Stimulated activated CD8-positive, alpha-beta memory T cell treated with anti-CD3 and anti-CD28 coated beads, Interleukin-2, amount 100 ng/mL, for 48 hours (primary cell): Measurements from ENCODE around the gene NGEF.

Experiments used
- DNase-seq, 2 donors: peaks; one replicate each; pipeline ENCODE4 v3.0.0-alpha.2; 2020; ENCODE audit warnings: low read depth in 2 of 2

NGEF gene

DNA sequence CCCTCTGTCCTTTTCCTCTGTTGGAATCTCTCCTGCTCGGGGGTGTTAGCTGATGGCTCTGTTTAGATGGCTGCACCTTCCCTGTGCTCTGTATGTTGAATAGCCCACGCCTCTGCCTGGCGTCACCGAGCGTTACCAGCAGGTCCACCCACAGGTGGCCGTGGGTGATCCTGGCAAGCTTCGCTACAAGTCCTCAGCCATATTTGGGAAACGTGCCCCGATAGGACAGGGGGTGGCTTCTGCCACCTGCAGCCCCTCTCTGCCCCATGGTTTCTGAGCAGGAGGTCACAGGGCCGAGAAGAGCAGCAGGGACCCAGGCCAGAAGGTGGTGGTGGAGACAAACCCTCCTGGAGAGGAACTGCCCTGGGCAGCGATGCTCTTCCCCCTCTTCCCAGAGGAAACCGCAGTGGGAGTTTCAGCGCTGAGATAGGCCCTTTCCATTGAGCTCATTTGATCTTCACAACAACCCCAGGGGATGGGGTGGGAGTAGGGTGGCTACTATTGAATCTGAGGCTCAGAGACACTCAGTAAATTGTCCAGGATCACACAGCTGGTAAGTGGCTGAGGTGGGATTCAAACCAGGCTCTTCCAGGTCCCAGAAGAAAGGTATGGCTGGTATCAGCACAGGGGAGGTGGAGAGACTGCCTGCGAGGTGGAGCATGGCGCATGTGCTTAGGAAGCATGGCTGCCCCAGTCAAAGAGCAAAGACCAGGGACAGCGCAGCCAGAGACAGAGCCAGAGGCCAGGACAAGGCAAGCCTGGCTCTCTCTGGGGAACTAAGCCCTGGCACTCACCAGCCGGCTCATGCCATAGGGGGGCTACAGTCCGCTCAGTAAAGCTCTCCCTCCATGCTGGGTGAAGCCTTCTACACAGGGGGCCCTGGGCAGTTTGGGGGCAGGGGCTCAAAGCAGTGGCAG lies 15.0 kb downstream of the NGEF start:
- no peak for DNase-seq

DNA sequence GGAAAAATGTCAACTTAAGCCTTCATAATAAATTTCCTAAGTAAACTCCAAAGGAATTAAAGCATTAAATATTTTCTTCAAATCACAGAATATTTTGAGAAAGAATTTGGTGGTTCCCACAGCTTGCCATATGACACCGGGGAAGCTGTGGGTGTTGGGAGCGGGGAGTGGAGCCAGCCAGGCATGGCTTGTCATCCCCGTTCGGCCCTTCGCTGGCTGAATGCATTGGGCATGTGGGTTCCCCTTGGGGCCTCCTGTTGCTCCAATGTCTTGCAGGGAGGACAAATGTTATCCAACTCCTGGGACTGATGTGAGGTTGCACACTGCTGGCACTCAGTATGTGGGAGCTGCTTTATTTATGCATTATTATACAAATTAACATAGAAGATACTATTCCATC lies 18.6 kb downstream of the NGEF start:
- DNase-seq = no peak

DNA sequence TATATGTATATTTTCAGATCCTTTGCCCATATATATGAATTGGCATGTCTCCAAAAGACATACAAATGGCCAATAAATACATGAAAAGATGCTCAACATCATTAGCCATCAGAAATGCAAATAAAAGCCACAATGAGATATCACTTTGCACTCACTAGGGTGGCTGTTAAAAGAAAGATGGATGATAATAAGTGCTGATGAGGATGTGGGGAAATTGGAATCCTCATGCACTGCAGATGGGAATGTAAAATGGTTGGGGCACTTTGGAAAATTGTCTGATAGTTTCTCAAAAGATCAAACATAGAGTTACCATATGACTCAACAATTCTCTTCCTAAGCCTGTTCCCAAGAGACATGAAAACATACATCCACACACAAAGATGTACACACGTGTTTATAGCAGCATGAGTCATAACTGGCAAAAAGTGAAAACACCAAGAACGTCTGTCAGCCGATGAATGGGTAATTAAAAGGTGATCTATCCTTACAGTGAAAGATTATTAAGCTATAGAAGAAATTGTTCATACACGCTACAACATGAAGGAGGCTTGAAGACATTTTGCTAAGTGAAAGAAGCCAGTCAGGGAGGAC lies 19.7 kb downstream of the NGEF start:
- DNase-seq = no peak

DNA sequence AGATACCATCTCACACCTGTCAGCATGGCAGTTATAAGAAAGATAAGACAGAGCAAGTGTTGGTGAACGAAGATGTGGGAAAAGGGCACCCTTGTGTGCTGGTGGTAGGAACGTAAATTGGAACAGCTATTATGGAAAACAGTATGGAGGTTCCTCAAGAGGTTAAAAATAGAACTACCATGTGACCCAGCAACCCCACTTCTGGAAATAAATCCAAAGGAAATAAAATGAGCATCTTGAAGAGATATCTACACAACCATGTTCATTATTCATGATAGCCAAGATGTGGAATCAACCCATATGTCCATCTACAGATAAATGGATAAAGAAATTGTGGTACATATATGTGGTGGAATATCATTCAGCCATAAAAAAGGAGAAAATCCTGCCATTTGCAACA lies 26.9 kb downstream of the NGEF start:
- no peak for DNase-seq

DNA sequence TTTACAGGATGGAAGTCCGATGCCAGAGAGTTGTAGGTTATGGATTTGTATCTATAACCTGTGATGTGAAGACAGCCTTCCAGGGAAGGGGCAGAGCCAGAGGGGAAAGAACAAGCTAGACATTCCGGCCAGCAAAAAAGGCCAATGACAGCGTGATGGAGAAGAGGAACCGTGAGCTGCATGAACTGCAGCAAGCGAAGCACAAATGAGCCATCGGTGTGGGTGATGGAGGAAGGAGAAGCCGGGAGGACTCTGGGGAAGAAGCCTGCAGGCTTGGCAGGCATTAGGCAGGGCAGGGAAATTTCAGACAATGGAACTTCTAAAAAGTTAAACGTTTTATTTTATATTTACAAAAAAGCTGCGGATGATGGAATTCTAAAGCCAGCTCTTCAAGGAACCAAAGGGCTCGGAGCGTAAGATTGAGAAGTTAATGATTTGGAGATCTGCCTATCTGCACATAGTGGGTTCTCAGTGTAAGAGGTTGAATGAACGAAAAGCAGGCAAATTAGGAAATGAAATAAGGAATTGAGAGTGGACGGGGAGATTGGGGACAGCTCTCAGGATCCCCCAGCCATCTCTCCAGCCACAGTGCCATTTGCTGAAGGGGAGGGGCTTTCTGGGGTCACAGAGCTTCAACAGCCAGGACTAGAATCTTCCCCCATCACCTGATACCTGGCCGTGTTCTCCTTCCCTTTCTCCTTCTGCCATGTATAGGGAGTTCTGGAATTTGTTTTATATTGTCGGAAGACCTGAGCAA lies 28.4 kb downstream of the NGEF start:
- no peak for DNase-seq

DNA sequence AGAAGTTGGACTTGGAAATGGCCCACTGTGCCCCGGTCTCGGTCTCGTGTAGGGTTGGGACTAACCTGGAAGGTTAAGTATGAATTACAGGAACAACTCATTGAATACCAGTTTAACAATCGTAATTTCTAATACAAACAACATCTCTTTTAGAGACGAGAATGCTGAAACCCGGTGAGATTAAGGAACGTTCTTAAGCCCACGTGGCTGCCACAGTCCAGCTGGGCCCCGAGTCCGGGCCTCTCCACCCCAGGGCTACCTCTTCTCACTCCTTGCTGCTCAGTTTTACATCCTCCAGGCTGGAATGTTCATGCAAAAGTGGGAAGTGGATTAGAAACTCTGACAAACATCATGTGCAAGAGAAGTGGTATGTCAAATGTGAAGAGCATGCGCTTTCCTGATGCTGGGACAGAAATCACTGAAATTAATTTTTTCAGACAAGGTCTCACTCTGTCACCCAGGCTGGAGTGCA lies 29.4 kb downstream of the NGEF start:
- no peak for DNase-seq

DNA sequence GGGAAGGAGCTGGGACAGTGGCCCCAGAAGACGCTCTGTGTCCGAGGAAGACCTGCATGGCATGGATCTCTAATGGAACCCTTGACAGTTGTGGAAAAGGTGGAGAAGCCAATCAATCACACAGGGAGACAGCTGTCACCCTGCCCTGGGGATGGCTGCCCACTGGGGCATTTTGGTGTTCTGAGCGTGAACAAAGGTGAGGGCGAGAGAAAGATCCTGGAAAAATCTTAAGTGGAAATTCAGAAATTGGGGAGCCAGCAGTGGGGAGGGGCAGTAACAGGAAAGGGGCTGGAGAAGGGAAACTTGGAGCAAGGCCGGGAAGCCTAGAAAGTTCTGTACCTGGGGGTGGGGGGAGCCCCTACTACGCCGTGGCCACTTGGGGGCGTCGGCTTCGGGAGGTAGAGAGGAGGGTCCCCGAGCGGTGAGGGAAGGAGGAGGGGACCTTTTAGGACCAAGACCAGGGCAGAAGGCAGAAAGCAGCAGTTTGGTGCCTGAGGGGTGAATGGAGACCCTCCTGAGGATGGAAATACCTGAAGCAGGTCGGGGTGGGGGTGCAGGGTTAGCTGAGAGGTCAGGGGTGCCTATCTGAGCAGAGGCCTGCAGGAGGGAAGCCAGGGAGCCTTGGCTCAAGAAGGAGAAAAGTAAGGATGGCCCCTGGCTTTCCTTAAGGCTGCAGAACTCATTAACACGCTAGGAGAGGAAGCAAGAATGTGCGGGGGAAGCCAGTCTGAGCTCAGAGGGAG lies 30.0 kb downstream of the NGEF start:
- no peak for DNase-seq

DNA sequence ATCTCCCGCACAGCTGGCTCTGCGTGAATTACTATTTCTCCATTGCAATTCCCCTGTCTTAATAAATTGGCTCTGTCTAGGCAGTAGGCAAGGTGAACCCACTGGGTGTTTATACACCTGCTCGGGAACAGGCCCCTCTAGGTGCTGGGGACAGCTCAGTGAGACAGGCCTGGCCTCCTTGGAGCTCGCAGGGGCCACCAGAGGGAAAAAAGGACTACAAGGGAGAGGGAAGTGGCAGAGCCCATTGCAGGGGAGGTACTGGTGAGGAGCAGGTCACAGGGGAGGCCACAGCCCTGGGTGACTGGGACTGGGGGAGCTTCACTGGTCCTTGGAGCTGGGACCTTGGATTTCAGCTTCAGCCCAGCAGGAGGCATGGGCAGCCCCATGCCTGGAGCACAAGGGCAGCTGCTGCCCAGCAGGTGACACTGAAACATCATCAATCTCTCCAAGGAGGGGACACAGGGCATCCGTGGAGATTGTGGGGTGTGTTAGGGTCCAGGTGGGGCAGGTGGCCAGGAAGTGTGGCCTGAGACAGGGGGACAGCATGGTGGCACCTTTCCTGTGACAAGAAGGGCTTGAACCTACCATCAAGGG lies 31.2 kb downstream of the NGEF start:
- DNase-seq = no peak

DNA sequence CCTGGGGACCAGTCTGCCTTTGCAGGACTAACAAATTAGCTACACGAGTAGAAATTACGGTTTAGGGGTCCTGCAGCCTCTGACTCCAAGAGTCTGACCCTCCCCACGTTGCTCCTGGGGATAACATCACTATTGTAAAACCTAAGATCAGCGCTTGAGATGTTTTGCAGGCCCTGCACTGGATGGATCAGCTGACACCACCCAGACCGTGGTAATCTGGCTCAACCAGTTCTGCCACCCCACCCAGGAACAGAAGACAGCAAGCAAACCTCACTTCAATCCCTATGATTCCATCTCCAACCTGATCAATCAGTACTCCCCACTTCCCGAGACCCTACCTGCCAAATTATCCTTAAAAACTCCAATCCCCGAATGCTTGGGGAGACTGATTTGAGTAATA lies 31.7 kb downstream of the NGEF start:
- no peak for DNase-seq

DNA sequence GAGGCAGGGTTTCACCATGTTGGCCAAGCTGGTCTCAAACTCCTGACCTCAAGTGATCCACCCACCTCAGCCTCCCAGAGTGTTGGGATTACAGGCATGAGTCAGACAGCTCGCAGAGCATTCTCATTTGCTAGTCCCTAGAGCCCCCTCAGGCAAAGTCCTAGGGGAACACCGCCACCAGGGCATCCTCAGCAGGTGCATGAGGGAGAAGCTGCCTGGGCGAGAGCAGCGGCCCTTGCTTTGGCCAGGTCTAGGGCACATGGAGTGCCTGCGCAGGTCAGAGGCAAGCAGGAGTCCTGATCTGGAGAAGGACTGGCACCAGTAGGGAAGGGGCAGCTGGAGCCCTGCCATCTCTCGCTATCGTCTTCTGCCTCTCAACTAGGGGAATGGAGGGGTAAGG lies 32.4 kb downstream of the NGEF start:
- DNase-seq = no peak

DNA sequence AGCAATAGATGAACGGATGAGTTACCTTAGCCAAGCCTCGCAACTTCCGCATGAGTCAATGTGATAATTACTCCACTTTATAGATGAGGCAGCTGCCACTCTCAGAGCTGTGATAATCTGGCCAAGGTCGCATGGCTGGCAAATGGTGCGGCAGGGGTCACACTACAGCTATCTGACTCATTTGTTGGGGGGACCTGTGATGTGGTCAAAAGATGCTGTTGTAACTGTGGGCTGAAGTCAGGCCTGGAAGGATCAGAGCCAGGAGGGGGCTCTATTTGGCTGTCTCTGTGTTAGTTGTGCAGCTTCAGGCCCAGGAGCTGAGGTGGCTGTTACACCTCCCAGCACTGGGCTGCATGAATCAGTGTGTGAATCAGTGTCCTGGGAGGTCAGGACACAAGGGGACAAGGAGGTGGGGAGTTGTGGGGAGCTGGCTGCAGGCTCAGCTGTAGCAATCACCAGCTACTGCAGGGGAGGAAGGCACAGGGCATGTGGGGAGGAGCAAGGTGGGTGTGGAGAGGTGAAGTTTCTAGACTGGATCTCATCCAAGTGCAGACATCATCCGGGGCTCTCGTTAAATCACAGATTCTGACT lies 33.1 kb downstream of the NGEF start:
- DNase-seq = no peak

DNA sequence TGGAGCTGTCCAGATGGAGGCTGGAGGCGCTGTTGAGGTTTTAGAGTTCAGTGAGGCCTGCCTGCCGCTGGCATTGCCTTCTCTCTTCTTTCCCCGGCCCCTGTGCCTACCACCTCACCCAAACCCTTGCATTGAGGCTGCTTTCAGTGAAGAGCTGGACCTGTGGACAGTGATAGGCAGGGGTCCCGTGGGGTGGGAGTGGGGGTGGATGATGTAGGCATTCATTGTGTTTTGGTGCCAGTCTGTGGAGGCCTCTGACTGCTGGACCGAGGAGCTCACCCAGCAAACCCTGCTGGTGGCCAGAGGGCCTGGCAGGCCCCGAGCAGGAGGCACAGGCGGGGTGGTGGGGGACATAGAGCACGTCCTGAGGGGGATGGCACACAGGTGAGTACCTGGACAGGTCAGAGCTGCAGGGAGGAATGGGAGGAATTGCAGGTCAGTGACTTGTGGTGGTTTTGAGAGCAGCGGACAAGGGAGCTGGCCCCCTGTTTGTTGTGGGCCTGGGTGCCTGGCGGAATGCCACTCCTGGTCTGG lies 35.6 kb downstream of the NGEF start:
- DNase-seq = no peak

DNA sequence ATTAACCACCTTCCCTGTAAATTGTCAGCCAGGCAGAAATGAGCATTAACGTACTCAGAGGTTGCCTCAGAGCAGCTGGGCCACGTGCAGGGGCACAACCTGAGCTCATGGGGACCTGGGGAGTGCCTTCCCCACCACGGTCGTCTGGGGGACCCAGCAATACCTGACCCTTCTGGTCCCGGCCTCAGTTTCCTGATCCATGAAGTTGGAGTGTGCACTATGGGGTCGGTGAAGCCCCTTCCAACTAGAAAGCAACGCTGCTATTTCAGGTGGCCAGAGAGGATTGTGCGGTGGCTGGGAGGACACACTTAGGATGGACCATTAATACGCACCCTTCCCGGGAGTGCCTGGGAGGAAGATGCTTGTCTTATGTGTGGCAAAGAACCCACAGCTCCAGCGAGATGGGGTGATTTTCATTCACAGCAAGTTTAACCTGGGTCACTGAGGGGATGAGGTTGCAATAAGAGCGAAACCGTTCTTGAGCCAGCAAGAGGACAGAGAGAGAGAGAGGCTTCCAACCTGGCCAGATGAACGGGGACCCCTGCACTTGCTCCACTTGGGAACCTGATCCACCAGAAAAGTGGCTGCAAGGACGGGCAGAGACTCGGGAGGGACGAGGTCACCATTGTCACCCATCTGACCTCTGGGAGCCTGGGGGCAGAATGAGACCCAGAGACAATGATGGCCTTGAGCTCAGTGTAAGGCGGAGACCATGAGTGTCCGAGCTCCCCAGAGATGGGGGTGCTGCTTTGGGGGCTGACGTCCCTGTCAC lies 36.2 kb downstream of the NGEF start:
- no peak for DNase-seq

DNA sequence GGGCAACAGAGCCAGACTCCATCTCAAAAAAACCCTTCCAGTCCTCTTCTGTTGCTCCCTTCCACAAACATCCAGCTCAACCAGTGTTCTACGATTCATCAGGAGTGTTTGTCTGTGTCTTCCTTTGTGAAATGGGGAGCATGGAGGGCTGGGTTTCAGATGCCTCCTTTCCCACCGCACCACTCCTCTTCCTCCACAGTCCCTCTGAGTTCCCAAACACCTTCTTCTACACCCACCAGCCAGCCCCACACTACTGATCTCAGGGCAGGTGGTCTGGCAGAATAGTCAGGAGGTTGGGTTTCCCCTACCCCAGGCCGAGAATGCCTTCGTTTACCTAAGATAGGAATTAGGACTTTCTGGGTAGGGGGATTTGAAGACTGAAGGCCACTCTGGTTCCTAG lies 36.9 kb downstream of the NGEF start:
- no peak for DNase-seq

DNA sequence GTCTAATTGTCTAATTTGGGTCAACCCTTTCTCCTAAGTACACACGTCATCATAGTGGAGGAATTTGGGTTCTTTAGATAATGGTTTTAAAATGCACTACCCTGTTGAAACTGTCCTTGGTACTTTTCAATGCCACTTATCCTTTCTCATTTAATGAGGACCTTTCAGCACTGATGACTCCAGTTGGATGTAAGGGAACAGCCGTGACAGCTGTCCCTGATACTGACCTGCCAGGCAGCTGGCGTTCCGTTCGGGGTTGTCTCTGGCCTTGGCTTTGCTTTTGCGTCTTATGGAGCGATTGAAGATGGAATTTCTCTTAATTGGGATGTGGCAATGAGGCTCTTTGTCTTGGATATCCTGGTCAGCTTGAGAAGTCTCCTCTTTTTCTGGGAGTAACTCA lies 38.7 kb downstream of the NGEF start:
- no peak for DNase-seq

DNA sequence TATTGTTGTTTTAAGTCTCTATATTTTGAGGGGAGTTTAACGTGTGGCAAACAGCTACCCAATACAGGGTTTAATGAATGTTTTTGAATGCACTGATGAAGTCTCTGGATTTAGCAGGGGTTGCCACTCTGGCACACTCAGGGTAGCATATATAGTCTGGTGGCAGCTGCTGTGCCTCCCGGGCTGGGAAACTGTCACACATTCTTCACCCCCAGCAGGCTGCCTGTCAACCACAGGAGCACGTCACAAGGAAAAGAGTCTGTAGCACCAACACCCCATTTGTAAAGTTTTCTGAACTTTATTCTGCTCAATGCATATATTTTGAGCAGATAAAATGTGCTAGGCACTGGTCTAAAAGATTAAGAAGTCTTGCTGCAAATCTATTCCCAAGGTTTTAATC lies 39.3 kb downstream of the NGEF start:
- no peak for DNase-seq

DNA sequence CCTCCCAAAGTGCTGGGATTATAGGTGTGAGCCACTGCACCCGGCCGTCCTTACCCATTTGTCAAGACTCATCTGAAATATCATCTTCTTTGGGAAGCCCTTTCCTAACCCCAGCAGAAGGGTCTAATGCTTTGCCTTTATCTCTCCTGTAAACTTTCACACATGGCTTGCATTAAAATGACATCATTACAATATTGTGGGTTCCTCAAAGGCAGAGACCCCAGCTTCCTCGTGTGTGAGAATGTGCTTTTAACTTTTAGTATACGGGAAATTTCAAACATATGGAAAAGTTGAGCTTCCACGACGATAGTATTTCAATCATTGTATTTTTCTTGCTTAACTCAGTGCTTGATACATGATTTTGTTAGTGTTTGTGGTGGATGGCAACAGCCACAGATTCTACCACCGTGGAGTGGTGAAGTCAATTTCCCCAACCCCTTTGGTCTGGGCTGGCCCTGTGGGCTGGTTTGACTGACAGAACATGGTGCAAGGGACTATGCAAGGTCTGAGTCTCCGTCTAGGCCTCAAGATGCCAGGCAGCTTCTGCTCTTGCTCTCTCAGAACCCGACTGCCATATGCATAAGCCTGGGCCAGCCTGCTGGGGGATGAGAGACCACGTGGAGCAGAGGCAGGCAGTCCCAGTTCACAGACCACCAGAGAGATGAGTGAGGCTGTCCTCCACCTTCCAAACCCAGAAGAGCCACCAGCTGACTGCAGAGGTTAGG lies 39.9 kb downstream of the NGEF start:
- no peak for DNase-seq

DNA sequence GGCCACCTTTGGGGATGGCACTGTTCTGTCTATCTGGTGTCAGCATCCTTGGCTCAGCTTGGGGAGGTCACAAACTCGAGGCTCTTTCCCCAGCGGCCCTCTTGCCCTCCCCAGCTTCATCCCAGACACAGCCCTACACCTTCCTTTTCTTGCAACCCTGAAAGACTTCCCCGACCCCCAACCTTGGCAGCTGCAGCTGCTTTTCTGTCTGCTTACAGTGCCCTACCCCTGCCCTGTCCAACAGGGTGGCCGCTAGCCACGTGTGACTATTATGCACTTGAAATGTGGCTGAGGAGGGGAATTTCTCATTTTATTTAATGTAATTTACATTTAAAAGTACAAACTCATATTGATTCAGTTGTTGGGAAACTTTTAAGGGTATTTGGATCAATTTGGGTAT lies 41.3 kb downstream of the NGEF start:
- no peak for DNase-seq

DNA sequence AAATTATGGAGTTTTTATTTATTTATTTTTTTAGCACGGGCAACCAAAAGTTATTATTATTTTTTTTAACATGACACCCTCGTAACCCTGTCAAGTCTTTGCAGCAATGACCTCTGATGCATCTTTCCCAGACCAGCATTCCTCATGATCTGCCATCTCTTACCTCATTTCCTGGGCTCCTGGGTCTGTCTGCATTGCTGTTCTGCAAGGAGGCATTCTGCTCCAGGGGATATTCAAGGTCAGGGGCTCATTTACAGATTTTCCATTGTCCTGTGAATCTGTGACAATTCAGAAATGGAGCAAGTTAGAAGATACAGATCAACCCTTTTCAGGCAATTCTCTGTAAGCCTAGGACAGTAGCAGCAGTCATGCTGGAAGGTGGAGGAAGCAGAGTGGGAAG lies 43.0 kb downstream of the NGEF start:
- DNase-seq = no peak
